ENCODE measurements around the gene SAE1.

SAE1 gene

DNA sequence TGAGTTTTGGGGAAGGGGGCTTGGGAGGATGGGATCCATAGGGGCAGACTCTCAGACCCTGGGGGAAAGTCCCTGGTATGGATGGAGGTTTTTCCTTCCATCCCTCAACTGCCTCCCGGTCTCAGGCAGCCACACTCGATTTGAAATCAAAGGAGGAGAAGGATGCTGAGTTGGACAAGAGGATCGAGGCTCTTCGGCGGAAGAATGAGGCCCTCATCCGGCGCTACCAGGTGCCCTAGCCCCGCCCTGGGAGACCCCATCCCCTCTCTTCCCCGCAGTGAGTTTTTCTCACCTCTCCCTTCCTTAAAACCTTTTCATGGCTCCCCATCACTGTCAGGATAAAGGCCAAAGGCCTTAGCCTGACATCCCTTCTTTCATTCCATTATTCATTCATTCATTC is 127.8 kb downstream of the SAE1 start:
- FAIRE-seq (no peak), DNase-seq (ENCODE audit: insufficient read length, low spot score) (no peak)

DNA sequence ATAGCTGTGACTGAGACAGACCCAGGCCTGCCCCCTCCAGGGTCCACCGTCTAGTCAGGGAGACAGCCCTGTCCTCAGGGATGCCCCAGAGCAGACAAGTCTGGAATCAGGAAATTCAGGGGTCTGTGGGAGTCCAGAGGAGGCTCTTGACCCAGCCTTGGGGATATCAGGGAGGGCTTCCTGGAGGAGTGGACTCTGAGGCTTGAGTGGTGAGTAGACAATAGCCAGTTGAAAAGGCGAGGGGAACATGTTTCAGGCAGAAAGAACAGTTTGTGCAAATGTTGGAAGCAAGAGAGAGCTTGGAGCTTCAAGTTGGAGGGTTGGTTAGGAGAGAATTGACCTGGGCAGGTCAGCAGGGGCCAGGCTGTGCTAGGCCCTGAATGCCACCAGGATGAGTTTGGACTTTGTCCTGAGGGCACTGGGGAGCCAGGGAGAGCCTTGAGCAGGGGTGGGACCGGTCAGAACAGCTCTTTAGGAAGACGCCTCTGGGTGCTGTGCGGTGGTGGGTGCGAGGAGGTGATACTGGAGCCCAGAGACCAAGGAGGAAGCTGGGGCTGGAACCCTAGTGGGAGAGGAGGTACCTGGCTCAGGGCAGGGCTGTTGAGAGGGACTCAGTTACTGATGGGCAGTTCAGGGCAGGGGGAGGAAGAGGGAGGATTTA is 128.4 kb downstream of the SAE1 start:
- DNase-seq (ENCODE audit: insufficient read length, low spot score), result no peak
- FAIRE-seq, result no peak
